ENCODE data around the gene SELENOS. TPM values are rescaled to one million over a fixed set of nuclear protein-coding genes. Genes with fewer than 3 reads are reported as not detected.

Gene SELENOS
- total and polyA plus RNA-seq, 12 donors: 47.7 to 205 (median 81.6) TPM

DNA sequence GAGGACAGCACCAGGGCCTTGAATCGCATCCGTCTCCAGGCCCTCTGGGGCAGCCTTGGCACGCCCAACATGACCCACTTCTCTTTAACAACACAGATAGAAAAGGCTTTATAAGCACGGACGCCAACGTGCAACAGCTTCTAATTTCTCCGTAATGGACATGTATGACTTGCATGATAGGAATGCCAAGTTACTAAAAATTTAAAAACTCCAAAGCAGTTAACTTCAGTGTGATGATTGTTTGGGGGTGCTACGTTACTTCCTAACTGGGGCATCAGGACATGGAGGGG, 48.7 kb upstream of the SELENOS start:
- intact Hi-C loops (cut with DNase I): no loop called here
- Histone ChIP-seq H3K27me3 (no peaks in the 10 kb centered on the region), H3K27ac (no peak overlapping the region), H3K36me3 (replicated peaks in 1 of 2) (no peaks in the 10 kb centered on the region), H3K9me3 (replicated peaks in 1 of 3) (no peaks in the 10 kb centered on the region), H3K4me1 (replicated peaks in 1 of 2) (no peaks in the 10 kb centered on the region), H3K4me3 (no peak overlapping the region)
- TF ChIP-seq, protein P1, sequence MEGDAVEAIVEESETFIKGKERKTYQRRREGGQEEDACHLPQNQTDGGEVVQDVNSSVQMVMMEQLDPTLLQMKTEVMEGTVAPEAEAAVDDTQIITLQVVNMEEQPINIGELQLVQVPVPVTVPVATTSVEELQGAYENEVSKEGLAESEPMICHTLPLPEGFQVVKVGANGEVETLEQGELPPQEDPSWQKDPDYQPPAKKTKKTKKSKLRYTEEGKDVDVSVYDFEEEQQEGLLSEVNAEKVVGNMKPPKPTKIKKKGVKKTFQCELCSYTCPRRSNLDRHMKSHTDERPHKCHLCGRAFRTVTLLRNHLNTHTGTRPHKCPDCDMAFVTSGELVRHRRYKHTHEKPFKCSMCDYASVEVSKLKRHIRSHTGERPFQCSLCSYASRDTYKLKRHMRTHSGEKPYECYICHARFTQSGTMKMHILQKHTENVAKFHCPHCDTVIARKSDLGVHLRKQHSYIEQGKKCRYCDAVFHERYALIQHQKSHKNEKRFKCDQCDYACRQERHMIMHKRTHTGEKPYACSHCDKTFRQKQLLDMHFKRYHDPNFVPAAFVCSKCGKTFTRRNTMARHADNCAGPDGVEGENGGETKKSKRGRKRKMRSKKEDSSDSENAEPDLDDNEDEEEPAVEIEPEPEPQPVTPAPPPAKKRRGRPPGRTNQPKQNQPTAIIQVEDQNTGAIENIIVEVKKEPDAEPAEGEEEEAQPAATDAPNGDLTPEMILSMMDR (IDR thresholded peaks at IDR 0.05): no peak
- no peak for TF ChIP-seq POLR2A (IDR thresholded peaks at IDR 0.05)
- no peak for DNase-seq
- WGBS, 4 donors: 87 to 92% (median 91%) methylated on average over 8 of the region's 8 CpGs

DNA sequence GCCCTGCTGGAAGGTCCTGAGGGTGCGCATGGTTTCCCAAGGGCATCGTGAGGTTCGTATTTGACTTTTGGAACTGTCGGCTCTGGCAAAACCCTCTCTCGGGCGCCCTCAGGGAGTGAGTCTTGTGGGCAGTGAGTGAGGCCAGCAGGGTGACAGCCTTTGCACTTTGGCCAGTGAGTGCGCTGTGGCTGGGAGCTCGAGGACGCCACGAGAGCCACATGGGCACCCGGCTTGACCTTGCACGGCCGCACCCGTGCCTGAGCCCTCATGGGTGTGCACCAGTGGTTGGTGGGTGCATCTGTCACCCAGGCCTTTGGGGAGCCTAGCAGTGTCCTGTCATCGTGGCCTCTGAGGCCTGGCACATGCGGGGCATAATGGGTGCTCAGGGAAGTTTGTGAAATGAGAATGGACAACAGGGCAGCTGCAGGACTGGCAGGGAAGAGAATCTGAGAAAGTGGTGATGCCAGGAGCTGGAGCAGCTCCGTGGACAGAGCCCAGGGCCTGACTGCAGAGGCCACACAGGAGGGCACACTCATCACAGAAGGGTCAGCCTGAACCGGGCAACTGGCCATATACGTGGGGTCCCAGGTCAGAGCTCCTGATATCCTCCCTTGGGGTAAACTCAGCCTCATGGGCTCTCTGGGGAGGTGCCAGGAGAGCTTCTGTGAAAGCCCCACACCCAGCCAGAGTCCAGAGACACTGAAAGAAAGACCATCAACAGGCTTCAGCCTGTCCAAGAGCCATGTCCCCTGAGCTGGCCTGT, 48.2 kb upstream of the SELENOS start:
- H3K4me1 ChIP-seq (replicated peaks in 1 of 2): no peaks in the 10 kb centered on the region
- no peak overlapping the region for H3K4me3 ChIP-seq
- no peaks in the 10 kb centered on the region for H3K36me3 ChIP-seq (replicated peaks in 1 of 2)
- TF ChIP-seq, protein P1 (IDR thresholded peaks at IDR 0.05): no peak
- no peaks in the 10 kb centered on the region for H3K27me3 ChIP-seq
- WGBS, 4 donors: 85 to 95% (median 93%) methylated on average over 7 to 19 of the region's 19 CpGs
- no peak for DNase-seq
- intact Hi-C loops (cut with DNase I): no loop called here
- no peaks in the 10 kb centered on the region for H3K9me3 ChIP-seq (replicated peaks in 1 of 3)
- H3K27ac ChIP-seq: no peak overlapping the region

DNA sequence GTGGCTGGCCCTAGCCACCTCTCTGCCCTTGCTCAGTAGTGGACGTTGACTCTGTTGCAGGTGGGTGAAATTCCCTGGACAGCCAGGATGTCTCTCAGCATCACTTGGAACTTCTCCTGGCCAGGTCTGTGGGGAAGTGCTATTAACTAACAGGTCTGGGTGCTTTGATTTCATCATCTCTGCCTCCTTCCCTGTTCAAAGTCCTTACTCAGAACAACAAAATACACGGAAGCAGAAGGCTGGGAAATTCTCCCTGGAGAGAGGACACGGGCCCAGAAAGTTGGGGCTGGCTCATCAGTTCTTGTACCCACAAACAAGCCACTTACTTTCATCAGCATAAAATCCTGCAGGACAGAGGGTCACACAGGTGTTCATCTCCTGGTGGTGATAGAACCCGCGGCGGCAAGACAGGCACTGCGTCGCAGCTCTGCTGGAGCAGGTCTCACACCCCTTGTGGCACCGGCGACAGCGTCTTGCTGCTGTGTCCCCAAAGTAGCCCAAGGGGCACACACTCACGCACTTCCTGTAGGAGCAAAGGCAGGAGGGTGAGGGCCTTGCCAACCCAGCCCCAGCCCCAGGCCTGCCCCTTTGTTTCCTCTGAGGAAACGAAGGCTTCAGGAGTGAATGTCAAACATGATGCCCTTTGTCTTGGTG, 47.4 kb upstream of the SELENOS start:
- intact Hi-C loops (cut with DNase I): no loop called here
- no peaks in the 10 kb centered on the region for H3K27me3 ChIP-seq
- H3K36me3 ChIP-seq (replicated peaks in 1 of 2): no peaks in the 10 kb centered on the region
- no peak for TF ChIP-seq POLR2A (IDR thresholded peaks at IDR 0.05)
- TF ChIP-seq, protein P1 (IDR thresholded peaks at IDR 0.05): no peak
- WGBS, 4 donors: 85 to 94% (median 88%) methylated on average over 11 to 13 of the region's 13 CpGs
- no peak overlapping the region for H3K4me3 ChIP-seq
- no peaks in the 10 kb centered on the region for H3K9me3 ChIP-seq (replicated peaks in 1 of 3)
- DNase-seq: no peak
- no peak overlapping the region for H3K27ac ChIP-seq
- H3K4me1 ChIP-seq (replicated peaks in 1 of 2): no peaks in the 10 kb centered on the region

DNA sequence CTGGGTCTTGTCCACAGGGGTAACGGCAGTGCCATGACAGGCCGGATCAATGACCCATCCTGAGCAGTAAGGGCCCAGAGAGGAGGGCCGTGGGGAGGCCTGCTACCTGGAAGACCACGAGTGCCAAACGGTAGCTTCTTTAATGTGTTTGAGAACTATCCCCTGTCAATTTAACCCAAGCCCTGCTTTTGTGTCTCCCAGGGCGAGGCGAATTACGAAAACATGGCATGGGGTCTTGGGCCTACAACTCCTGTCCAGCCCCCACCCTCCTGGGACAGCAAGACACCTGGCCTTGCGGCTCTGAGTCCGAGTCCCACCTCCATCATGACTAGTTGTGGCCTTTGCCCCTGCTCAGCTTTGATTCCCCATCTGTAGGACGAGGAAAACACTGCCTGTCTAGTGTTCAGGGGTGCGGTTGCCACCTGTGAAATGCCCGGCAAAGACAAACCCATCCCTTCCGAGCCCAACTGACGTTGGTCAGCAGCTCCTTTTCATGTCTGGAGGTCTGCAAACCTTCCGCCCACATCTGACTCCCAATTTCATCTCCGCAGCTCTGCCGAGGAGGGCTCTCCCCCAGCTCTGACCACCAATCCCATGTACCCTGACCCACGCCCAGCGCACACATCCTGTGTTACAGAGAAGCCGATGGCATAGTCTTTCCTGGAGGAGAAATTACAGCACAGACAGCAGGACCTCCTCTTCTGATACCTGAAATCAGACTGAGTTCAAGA, 46.7 kb upstream of the SELENOS start:
- intact Hi-C loops (cut with DNase I): no loop called here
- H3K4me1 ChIP-seq (replicated peaks in 1 of 2): no peaks in the 10 kb centered on the region
- TF ChIP-seq POLR2A (IDR thresholded peaks at IDR 0.05): no peak
- TF ChIP-seq, protein P1 (IDR thresholded peaks at IDR 0.05): no peak
- no peaks in the 10 kb centered on the region for H3K27me3 ChIP-seq
- no peak overlapping the region for H3K4me3 ChIP-seq
- no peaks in the 10 kb centered on the region for H3K36me3 ChIP-seq (replicated peaks in 1 of 2)
- H3K27ac ChIP-seq: no peak overlapping the region
- H3K9me3 ChIP-seq (replicated peaks in 1 of 3): no peaks in the 10 kb centered on the region
- 87 to 93% (median 91%) methylated on average over 21 of the region's 21 CpGs for WGBS, 4 donors
- DNase-seq: no peak

Data from adrenal gland (tissue), 12 donors.